ENCODE measurements around the gene THSD7A.

DNA sequence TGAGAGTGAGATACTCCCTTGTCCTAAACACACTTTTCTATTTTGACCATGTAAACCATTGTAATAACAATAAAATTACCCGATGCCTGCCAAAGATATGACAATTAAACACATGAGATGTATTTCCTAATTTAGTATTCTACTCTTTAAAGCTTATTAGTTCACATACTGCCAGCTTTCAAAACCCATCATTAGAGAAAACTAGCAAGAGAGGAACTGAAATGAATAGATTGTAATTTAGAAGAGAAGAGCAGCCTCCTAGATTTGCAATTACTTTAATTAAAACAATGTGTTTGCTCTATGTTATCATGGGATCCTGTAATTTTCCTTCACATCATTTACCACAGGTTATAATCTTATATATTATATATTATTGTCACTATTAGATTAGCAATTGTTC lies 428.2 kb downstream of the THSD7A start:
- TF ChIP-seq EZH2phosphoT487 (IDR thresholded peaks at IDR 0.05; ENCODE audit: low read depth, severe bottlenecking, unreplicated experiment) (no peak), EZH2 (IDR thresholded peaks at IDR 0.05; ENCODE audit: borderline replicate concordance) (no peak)
- TF ChIP-seq, protein P1, sequence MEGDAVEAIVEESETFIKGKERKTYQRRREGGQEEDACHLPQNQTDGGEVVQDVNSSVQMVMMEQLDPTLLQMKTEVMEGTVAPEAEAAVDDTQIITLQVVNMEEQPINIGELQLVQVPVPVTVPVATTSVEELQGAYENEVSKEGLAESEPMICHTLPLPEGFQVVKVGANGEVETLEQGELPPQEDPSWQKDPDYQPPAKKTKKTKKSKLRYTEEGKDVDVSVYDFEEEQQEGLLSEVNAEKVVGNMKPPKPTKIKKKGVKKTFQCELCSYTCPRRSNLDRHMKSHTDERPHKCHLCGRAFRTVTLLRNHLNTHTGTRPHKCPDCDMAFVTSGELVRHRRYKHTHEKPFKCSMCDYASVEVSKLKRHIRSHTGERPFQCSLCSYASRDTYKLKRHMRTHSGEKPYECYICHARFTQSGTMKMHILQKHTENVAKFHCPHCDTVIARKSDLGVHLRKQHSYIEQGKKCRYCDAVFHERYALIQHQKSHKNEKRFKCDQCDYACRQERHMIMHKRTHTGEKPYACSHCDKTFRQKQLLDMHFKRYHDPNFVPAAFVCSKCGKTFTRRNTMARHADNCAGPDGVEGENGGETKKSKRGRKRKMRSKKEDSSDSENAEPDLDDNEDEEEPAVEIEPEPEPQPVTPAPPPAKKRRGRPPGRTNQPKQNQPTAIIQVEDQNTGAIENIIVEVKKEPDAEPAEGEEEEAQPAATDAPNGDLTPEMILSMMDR (IDR thresholded peaks at IDR 0.05; ENCODE audit: poor library complexity): no peak

Measured in hepatocyte (in vitro differentiated cells).